ENCODE measurements around the gene MAPK8. TPM values are rescaled to one million over a fixed set of nuclear protein-coding genes. Genes with fewer than 3 reads are reported as not detected.
A peak's percentile ranks its signal among the peaks of the same experiment; 100 is the strongest.

Gene MAPK8
- total and polyA plus RNA-seq, 8 donors = 1.2 to 85.0 (median 22.3) TPM

- intact Hi-C loops (cut with DNase I; ENCODE audit: low total_unique reads) = no loop called here
- no peak overlapping the region for H3K4me3 ChIP-seq
- DNase-seq = no peak
- TF ChIP-seq CTCF (IDR thresholded peaks at IDR 0.05) (no peak), EP300 (IDR thresholded peaks at IDR 0.05) (no peak), POLR2A (IDR thresholded peaks at IDR 0.05) (no peak), POLR2AphosphoS5 (IDR thresholded peaks at IDR 0.05) (no peak)
- H3K36me3 ChIP-seq = peaks cover 0 to 45% (median 43%) of the 10 kb centered on the region in 4 donors
- H3K27me3 ChIP-seq = no peaks in the 10 kb centered on the region
- no peaks in the 10 kb centered on the region for H3K9me3 ChIP-seq
- H3K4me1 ChIP-seq = peaks cover 0 to 7% (median 2%) of the 10 kb centered on the region in 4 donors
- 90 to 95% (median 94%) methylated on average over 3 of the region's 3 CpGs for WGBS, 5 donors
- H3K27ac ChIP-seq = no peak overlapping the region
Measured at GRCh38 chr10:48437546-48437945, 131.1 kb downstream of the MAPK8 start.

- WGBS, 5 donors = 68 to 80% (median 70%) methylated on average over 2 of the region's 2 CpGs
- no peaks in the 10 kb centered on the region for H3K9me3 ChIP-seq
- peaks cover 0 to 7% (median 2%) of the 10 kb centered on the region in 4 donors for H3K4me1 ChIP-seq
- intact Hi-C loops (cut with DNase I; ENCODE audit: low total_unique reads) = no loop called here
- no peak for DNase-seq
- H3K27ac ChIP-seq = no peak overlapping the region
- peaks cover 0 to 37% (median 35%) of the 10 kb centered on the region in 4 donors for H3K36me3 ChIP-seq
- no peak overlapping the region for H3K4me3 ChIP-seq
- no peak for TF ChIP-seq POLR2A (IDR thresholded peaks at IDR 0.05)
- TF ChIP-seq POLR2AphosphoS5 (IDR thresholded peaks at IDR 0.05) = no peak
- TF ChIP-seq CTCF (IDR thresholded peaks at IDR 0.05) = no peak
- no peaks in the 10 kb centered on the region for H3K27me3 ChIP-seq
Measured at GRCh38 chr10:48439031-48439430, 132.6 kb downstream of the MAPK8 start.

GRCh38 chr10:48439581-48440041 lies 133.1 kb downstream of the MAPK8 start:
- peak in 1 of 2 donors; percentile 80 for DNase-seq
- intact Hi-C loops (cut with DNase I; ENCODE audit: low total_unique reads) = no loop called here
- Histone ChIP-seq H3K9me3 (no peaks in the 10 kb centered on the region), H3K4me1 (peaks cover 0 to 7% (median 2%) of the 10 kb centered on the region in 4 donors), H3K27me3 (no peaks in the 10 kb centered on the region), H3K4me3 (no peak overlapping the region), H3K36me3 (peaks cover 0 to 33% (median 32%) of the 10 kb centered on the region in 4 donors), H3K27ac (no peak overlapping the region)
- 46 to 65% (median 52%) methylated on average over 10 of the region's 10 CpGs for WGBS, 5 donors
- TF ChIP-seq POLR2AphosphoS5 (IDR thresholded peaks at IDR 0.05) (no peak), CTCF (IDR thresholded peaks at IDR 0.05) (no peak), EP300 (IDR thresholded peaks at IDR 0.05) (no peak), POLR2A (IDR thresholded peaks at IDR 0.05) (no peak)

GRCh38 chr10:48440771-48441170 lies 134.3 kb downstream of the MAPK8 start:
- Histone ChIP-seq H3K9me3 (no peaks in the 10 kb centered on the region), H3K27me3 (no peaks in the 10 kb centered on the region), H3K27ac (no peak overlapping the region), H3K4me3 (no peak overlapping the region), H3K36me3 (peaks cover 0 to 23% (median 22%) of the 10 kb centered on the region in 4 donors), H3K4me1 (peaks cover 0 to 7% (median 2%) of the 10 kb centered on the region in 4 donors)
- no peak for TF ChIP-seq POLR2AphosphoS5 (IDR thresholded peaks at IDR 0.05)
- TF ChIP-seq CTCF (IDR thresholded peaks at IDR 0.05) = no peak
- no peak for TF ChIP-seq EP300 (IDR thresholded peaks at IDR 0.05)
- TF ChIP-seq POLR2A (IDR thresholded peaks at IDR 0.05) = no peak
- WGBS, 5 donors = 93 to 98% (median 96%) methylated on average over 4 of the region's 4 CpGs
- DNase-seq = no peak
- intact Hi-C loops (cut with DNase I; ENCODE audit: low total_unique reads) = no loop called here
